GM12801 (cell line): ENCODE data around the gene MAP3K8.

Source experiments
- CTCF ChIP-seq: IDR thresholded peaks from one replicate; pipeline ENCODE4 v1.5.1; 2011; ENCODE audit warnings: control low read depth; ENCODE audit not compliant: insufficient read length; ENCODE audit errors: extremely low read depth

The MAP3K8 gene

GRCh38 chr10:30491204-30491915 is 57.4 kb downstream of the MAP3K8 start:
- no peak for TF ChIP-seq CTCF

- TF ChIP-seq CTCF = no peak
Measured at GRCh38 chr10:30491916-30492515, 58.0 kb downstream of the MAP3K8 start.

- no peak for TF ChIP-seq CTCF
Measured at GRCh38 chr10:30493609-30494530, 59.9 kb downstream of the MAP3K8 start.

GRCh38 chr10:30494558-30494957 is 60.6 kb downstream of the MAP3K8 start:
- no peak for TF ChIP-seq CTCF

GRCh38 chr10:30495687-30496086 is 61.7 kb downstream of the MAP3K8 start:
- no peak for TF ChIP-seq CTCF

GRCh38 chr10:30499816-30500215 is 65.8 kb downstream of the MAP3K8 start:
- TF ChIP-seq CTCF = no peak

- no peak for TF ChIP-seq CTCF
Measured at GRCh38 chr10:30500534-30500933, 66.5 kb downstream of the MAP3K8 start.
